GM19043 (cell line): ENCODE data around the gene RADIL.

Experiments used
- ATAC-seq: cut with Tn5 transposase; IDR thresholded peaks from one replicate; pipeline ENCODE4 v1.9.1; 2021; ENCODE audit warnings: low read depth; ENCODE audit not compliant: unreplicated experiment

Gene RADIL

DNA sequence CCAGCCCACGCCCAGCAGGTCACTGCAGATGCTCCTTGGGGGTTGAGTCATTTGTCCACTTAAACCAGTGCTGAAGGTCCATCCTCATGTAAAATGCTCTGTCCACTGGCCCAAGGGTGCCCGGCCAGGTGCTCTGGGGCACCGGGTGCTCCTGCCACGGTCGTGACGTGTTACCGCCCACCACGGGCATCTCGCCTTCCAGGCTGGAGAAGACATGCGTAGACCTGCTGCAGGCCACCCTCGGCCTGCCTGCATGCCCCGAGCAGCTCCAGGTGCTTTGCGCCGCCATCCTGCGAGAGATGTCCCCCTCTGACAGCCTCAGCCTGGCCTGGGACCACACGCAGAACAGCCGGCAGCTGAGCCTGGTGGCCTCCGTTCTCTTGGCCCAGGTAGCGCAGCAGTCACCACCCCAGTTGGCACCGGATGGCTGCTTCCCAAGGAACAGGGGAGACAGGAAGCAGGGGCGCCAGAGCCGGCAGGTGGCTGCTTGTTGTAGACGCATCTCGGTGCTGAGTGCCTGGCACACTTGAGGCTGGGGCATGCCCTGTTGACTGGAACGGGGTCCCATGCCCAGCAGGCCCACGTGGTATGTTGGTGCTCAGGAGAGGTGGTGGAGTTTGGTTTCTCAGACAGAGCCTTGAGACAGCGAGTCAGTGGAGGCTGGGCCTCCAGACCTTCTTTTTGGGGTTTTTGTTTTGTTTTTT lies 102.0 kb downstream of the RADIL start:
- no peak for ATAC-seq

DNA sequence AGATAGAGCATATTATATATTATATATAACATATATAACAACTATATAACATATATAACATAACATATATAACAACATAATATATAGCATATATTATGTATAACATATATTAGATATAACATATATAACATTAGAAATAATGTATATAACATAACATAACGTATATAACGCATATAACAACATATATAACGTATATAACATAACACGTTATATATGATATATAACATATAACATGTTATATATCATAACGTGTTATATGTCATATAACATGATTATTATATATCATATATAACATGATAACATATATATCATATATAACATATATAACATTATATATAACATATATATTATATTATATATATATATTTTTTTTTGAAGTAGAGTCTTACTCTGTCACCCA lies 104.4 kb downstream of the RADIL start:
- no peak for ATAC-seq

GRCh38 chr7:4775848-4776623 lies 107.5 kb downstream of the RADIL start:
- peak; percentile 8 for ATAC-seq

- peak; percentile 88 for ATAC-seq
These were observed 108.2 kb downstream of the RADIL start, which contains the start of gene AP5Z1 for GRCh38 chr7:4775250-4775847. Gene AP5Z1 (plus strand): TSS chr7:4775623. CDS start chr7:4775716, 93 bp downstream.

DNA sequence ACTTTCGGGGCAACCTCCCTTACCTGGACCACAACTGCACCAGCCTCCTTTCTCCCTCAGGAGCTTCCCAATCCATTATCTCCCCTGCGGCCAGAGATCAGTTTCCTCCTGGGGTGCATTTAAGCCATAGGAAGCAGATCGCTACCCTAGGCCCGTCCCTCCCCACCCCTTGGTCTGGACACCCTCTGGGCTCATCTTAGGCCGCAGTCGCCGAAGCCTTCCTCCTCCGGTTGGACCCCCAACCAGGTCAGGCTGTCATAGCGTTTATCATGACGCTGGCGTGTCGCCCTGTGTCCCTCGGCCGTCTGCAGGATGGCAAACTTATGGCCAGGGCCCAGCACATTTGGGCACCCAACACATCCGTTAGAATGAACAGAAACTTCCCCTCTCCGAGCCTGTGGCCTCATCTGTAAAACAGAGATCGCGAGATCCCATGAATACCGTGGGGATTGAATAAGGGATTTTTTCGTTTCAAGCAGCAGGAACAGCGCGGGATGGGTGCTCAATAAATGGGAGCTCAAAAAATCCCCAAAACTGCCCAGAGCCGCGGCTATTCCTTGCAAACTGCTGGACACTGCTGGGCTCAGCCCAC lies 108.8 kb downstream of the RADIL start:
- peak; percentile 28 for ATAC-seq

GRCh38 chr7:4774007-4774406 lies 109.5 kb downstream of the RADIL start:
- no peak for ATAC-seq

DNA sequence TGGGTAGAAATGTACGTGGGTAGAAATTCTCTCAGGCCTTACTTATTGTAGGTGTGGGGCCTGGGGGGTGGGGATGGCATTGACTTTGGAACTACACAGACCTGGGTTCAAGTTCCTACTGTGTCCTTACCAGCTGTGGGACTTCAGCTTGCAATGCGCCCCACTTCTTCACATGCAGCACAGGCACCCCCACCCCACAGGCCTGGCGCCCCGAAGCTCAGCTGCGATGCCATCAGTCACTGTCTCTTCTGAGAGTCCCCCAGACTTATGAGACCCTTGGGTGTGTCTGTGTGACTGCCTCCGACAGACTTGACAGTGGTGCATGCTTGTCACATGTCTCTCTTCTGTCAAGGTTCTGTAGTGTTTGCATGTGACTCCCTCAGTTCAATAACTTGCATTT lies 111.2 kb downstream of the RADIL start:
- ATAC-seq: no peak

DNA sequence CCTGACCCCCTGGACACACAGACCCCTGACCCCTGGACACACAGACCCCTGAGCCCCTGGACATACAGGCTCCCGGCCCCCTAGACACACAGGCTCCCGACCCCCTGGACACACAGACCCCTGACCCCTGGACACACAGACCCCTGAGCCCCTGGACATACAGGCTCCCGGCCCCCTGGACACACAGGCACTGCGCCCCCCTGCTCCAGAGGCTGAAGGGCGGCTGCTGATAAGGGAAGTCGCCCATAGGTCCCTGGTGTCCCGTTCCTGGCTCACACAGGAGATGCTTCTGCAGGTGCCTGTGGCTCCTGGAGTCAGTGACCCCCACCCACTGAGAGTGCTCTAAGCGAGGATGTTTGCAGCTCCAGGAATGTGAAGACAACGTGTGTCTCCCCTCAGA lies 111.8 kb downstream of the RADIL start:
- ATAC-seq: no peak

GRCh38 chr7:4770886-4771285 lies 112.6 kb downstream of the RADIL start:
- no peak for ATAC-seq

DNA sequence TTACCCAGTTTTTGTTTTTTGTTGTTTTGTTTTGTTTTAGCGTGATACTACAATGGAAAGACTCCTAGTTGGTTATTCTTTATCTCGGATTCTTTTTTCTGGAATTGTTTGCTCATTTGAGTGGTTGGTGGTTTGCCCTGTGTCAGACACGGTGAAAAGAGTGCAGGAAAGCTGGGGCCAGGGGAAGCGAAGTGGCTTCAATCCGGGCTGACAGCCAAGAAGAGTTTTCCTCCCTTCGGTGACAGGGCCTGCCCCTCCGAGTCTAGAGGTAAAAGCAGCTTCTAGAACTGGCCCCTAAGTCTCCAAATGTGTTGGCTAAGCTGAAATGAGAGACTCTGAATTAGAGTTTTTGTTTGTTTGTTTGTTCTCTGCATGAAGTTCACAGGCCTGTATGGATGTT lies 113.8 kb downstream of the RADIL start:
- no peak for ATAC-seq

GRCh38 chr7:4768597-4769569 lies 114.6 kb downstream of the RADIL start:
- ATAC-seq: no peak

DNA sequence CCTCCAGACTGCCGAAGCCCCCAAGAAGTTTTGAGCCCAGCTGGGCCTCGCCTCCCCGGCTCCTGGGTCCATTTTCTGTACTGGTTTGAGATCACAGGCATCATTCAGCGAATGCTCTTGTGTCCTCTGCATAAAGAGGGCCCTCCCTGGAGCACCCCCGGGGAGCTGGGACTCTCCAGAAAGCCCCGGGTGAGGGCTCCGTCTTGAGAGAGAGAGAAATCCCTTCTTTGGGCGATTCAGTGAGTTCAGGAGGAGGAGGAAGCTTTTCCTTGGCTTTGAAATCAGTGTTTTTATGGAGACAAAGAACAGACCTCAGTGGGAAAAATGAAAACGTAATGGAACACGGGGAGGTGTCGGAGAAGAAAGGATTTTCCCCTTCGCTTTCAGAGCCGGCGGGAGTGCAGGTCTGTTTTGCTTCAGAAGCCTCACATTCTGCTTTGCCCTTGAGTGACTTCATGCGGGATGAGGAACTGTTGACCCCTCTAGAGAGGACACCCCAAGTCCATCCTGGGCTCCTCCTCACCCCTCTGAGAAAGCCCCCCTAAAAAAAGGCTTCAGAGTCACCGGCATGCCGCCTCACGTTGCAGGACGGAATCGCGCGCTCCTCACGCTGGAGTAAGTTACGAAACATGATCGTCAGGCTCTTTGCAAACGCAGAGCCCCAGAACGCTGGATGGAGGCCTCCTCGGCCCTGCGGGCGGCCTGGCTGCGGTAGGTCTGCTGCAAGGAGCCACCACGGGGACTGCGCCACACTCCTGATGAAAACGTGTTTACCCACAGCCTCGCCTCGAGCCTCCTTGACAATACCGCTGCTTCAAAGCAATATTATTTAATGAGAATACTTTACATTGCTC lies 116.6 kb downstream of the RADIL start:
- no peak for ATAC-seq

- ATAC-seq: no peak
These were observed 117.6 kb downstream of the RADIL start for GRCh38 chr7:4765776-4766490.

DNA sequence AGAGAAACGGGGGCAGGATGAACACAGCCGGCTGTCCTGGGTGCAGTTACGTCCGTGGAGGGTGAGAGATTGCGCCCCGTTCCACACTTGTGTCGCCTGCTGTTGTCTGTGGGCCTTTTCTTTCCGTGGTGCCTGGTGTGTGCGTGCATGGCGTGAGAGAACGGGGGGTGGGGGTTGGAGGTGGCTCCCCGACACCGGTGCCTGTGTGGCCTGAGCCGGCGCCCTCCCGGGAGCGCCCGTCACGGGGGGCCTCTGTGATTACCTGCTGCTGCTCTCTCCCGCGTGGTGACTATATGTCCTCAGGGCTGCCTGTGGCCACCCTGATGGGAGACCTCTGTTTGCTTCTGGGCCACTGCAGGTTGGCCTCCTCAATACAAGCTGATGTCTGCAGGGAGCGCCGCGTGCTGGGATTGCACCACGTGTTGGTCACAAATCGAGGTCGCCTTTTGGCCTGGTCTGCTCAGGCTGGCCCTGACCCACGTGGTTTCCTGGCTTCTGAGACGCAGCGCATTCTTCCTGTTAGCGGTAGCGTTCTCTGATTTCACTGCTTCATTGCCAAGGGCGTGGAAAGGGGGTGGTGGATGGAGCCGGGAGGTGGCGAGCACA lies 119.0 kb downstream of the RADIL start:
- no peak for ATAC-seq

GRCh38 chr7:4763794-4764185 lies 119.7 kb downstream of the RADIL start:
- ATAC-seq: no peak

DNA sequence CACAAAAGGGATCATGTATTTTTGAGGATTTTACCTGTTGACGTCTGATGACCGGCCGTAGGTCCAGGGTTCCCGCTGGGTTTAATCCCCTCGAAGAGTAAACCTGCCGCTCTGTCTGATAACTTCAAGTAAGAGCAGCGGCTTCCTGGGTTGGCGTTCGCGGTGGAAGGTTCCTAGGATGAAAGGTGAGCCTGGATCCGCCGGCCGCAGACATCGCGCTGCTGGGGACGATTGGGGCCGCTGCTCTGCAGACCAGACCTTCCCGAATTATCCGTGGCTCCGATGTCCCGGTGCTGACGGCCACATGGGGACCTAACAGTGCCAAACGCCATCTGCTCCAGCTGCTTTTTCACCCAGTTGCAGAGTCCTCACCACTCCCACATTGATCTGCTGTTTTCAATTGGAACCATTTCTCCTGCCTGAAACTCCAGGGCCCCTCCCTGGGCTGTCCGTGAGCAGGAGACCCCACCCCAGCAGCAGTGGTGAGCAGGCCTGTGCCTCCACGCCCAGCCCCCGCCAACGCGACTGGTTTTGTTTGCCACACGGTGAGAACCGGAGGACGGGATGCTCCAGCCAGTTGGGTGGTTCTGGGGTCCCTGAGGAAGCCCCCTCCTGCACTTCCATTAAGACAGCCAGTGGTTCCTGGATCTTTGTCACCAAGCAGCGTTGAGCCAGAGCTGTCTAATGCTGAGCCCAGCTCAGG lies 120.3 kb downstream of the RADIL start:
- ATAC-seq: no peak
